HepG2 (cell line): ENCODE measurements around the gene C2orf76. TPM values are rescaled to one million over a fixed set of nuclear protein-coding genes. Genes with fewer than 3 reads are reported as not detected.

Experiments
- AKAP8 ChIP-seq: sonication (generic); formaldehyde crosslinking; IDR thresholded peaks from 2 replicates; pipeline ENCODE4 v1.5.1; 2020; ENCODE audit warnings: mild to moderate bottlenecking, missing genetic modification reagents
- ARID2 ChIP-seq: sonication (generic); formaldehyde crosslinking; IDR thresholded peaks from 2 replicates; pipeline ENCODE4 v1.8.1; 2022; ENCODE audit warnings: mild to moderate bottlenecking, missing genetic modification reagents, borderline replicate concordance
- BHLHE40 ChIP-seq: IDR thresholded peaks from 2 replicates; pipeline ENCODE4 v1.6.1; 2011; ENCODE audit warnings: low read length, improper control_type of control experiment
- ELF3 ChIP-seq: IDR thresholded peaks from 2 replicates; pipeline ENCODE4 v1.6.1; 2016; ENCODE audit warnings: missing genetic modification reagents, missing compliant biosample characterization
- ELF4 ChIP-seq: sonication (generic); formaldehyde crosslinking; IDR thresholded peaks from 2 replicates; pipeline ENCODE4 v1.5.0; 2020; ENCODE audit warnings: missing genetic modification reagents, mild to moderate bottlenecking, moderate library complexity, borderline replicate concordance
- JUNB ChIP-seq: sonication (generic); formaldehyde crosslinking; IDR thresholded peaks from 2 replicates; pipeline ENCODE4 v1.8.0; 2022; ENCODE audit warnings: missing genetic modification reagents, mild to moderate bottlenecking, borderline replicate concordance
- KMT2A ChIP-seq: sonication (generic); formaldehyde crosslinking; IDR thresholded peaks from 2 replicates; pipeline ENCODE4 v1.4.0; 2020; ENCODE audit warnings: missing genetic modification reagents
- MAFG ChIP-seq: sonication (generic); formaldehyde crosslinking; IDR thresholded peaks from 2 replicates; pipeline ENCODE4 v1.5.1; 2020; ENCODE audit warnings: mild to moderate bottlenecking, missing genetic modification reagents
- MIER2 ChIP-seq: IDR thresholded peaks from 2 replicates; pipeline ENCODE4 v1.6.1; 2016; ENCODE audit warnings: missing biosample characterization, missing genetic modification reagents
- NCOA2 ChIP-seq: sonication (generic); formaldehyde crosslinking; IDR thresholded peaks from 2 replicates; pipeline ENCODE4 v1.8.0; 2022; ENCODE audit warnings: inconsistent platforms
- ONECUT2 ChIP-seq: sonication (generic); formaldehyde crosslinking; IDR thresholded peaks from 2 replicates; pipeline ENCODE4 v1.4.0; 2020; ENCODE audit warnings: missing genetic modification reagents
- PHF8 ChIP-seq: sonication (generic); formaldehyde crosslinking; IDR thresholded peaks from 2 replicates; pipeline ENCODE4 v1.5.0; 2020; ENCODE audit warnings: missing genetic modification reagents
- RXRB ChIP-seq: IDR thresholded peaks from 2 replicates; pipeline ENCODE4 v1.6.1; 2016; ENCODE audit warnings: borderline replicate concordance, missing genetic modification reagents, missing compliant biosample characterization
- SP140L ChIP-seq: sonication (generic); formaldehyde crosslinking; IDR thresholded peaks from 2 replicates; pipeline ENCODE4 v1.4.0; 2020; ENCODE audit warnings: missing genetic modification reagents, borderline replicate concordance
- XRCC5 ChIP-seq: fragments of 200-400 bp; formaldehyde crosslinking; optimal IDR thresholded peaks from 2 replicates; pipeline ENCODE3; 2017; ENCODE audit warnings: mild to moderate bottlenecking, low read length
- ZMAT3 ChIP-seq: sonication (generic); formaldehyde crosslinking; conservative IDR thresholded peaks from 2 replicates; pipeline ENCODE4 v1.7.0; 2021; ENCODE audit warnings: missing genetic modification reagents
- ZNF101 ChIP-seq: sonication (generic); formaldehyde crosslinking; IDR thresholded peaks from 2 replicates; pipeline ENCODE4 v1.4.0; 2020; ENCODE audit warnings: mild to moderate bottlenecking, low read depth, missing genetic modification reagents, borderline replicate concordance
- ZNF136 ChIP-seq: sonication (generic); formaldehyde crosslinking; IDR thresholded peaks from 2 replicates; pipeline ENCODE4 v1.8.1; 2022; ENCODE audit warnings: low read depth, mild to moderate bottlenecking, moderate library complexity, missing genetic modification reagents
- ZNF230 ChIP-seq: sonication (generic); formaldehyde crosslinking; IDR thresholded peaks from 2 replicates; pipeline ENCODE4 v1.4.0; 2020; ENCODE audit warnings: mild to moderate bottlenecking, missing genetic modification reagents
- ZNF614 ChIP-seq: IDR thresholded peaks from 2 replicates; pipeline ENCODE4 v1.6.1; 2018; ENCODE audit warnings: missing biosample characterization, missing genetic modification reagents, inconsistent platforms, borderline replicate concordance
- ZNF839 ChIP-seq: sonication (generic); formaldehyde crosslinking; IDR thresholded peaks from 2 replicates; pipeline ENCODE4 v1.4.0; 2020; ENCODE audit warnings: missing genetic modification reagents, mild to moderate bottlenecking, borderline replicate concordance
- polyA plus RNA-seq, 8 experiments: library from polyadenylated mRNA; depleted of rRNA in 3 of 8; stranded (reverse) in 7 of 8; unstranded in 1 of 8; fragments of >200 nt; fragmentation: Illumina TruSeq in 4 of 8; extraction: Trizol in 4 of 8; gene quantifications; 2 replicates each; pipeline versions ENCODE4 v1.2.1 to v1.2.3, GENCODE V29; 2011 to 2016; ENCODE audit warnings: low read depth in 4 of 8, missing spikeins in 1 of 8, mixed read lengths in 1 of 8; ENCODE audit not compliant: insufficient read depth in 1 of 8
- total RNA-seq, 5 experiments: library from RNA; depleted of rRNA; stranded (reverse); fragments of >200 nt; fragmentation: Illumina TruSeq; extraction: Trizol; gene quantifications; 2 replicates each; pipeline ENCODE4 v1.2.3, GENCODE V29; 2016; ENCODE audit warnings: low read depth in 1 of 5
- TF ChIP-seq, protein P1 (sequence below): sonication (generic); formaldehyde crosslinking; IDR thresholded peaks from 2 replicates; pipeline ENCODE4 v1.4.0; 2020; ENCODE audit warnings: missing genetic modification reagents
- TF ChIP-seq, protein P2 (sequence below): sonication (generic); formaldehyde crosslinking; IDR thresholded peaks from 2 replicates; pipeline ENCODE4 v1.9.0; 2022; ENCODE audit warnings: missing genetic modification reagents, mild to moderate bottlenecking, borderline replicate concordance
- TF ChIP-seq, protein P3 (sequence below): sonication (generic); formaldehyde crosslinking; IDR thresholded peaks from 2 replicates; pipeline ENCODE4 v1.5.1; 2020; ENCODE audit warnings: missing genetic modification reagents, mild to moderate bottlenecking, borderline replicate concordance

C2orf76 gene
- total and polyA plus RNA-seq, 2 of the 13 experiments (the other 11 are each of a cell fraction or from before 2014, with no cell fraction given): 7.7 to 8.5 TPM

- TF ChIP-seq, protein P1, sequence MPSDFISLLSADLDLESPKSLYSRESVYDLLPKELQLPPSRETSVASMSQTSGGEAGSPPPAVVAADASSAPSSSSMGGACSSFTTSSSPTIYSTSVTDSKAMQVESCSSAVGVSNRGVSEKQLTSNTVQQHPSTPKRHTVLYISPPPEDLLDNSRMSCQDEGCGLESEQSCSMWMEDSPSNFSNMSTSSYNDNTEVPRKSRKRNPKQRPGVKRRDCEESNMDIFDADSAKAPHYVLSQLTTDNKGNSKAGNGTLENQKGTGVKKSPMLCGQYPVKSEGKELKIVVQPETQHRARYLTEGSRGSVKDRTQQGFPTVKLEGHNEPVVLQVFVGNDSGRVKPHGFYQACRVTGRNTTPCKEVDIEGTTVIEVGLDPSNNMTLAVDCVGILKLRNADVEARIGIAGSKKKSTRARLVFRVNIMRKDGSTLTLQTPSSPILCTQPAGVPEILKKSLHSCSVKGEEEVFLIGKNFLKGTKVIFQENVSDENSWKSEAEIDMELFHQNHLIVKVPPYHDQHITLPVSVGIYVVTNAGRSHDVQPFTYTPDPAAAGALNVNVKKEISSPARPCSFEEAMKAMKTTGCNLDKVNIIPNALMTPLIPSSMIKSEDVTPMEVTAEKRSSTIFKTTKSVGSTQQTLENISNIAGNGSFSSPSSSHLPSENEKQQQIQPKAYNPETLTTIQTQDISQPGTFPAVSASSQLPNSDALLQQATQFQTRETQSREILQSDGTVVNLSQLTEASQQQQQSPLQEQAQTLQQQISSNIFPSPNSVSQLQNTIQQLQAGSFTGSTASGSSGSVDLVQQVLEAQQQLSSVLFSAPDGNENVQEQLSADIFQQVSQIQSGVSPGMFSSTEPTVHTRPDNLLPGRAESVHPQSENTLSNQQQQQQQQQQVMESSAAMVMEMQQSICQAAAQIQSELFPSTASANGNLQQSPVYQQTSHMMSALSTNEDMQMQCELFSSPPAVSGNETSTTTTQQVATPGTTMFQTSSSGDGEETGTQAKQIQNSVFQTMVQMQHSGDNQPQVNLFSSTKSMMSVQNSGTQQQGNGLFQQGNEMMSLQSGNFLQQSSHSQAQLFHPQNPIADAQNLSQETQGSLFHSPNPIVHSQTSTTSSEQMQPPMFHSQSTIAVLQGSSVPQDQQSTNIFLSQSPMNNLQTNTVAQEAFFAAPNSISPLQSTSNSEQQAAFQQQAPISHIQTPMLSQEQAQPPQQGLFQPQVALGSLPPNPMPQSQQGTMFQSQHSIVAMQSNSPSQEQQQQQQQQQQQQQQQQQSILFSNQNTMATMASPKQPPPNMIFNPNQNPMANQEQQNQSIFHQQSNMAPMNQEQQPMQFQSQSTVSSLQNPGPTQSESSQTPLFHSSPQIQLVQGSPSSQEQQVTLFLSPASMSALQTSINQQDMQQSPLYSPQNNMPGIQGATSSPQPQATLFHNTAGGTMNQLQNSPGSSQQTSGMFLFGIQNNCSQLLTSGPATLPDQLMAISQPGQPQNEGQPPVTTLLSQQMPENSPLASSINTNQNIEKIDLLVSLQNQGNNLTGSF (CRISPR knock-in tag): no peak
- TF ChIP-seq NCOA2 (CRISPR knock-in tag) (no peak), ARID2 (no peak), RXRB (CRISPR knock-in tag) (peak; percentile 33; the same call in 1 of the 2 replicates), KMT2A (no peak), ZNF614 (CRISPR knock-in tag) (peak; percentile 58; the same call in 1 of the 2 replicates), MIER2 (peak; percentile 73), ZNF839 (CRISPR knock-in tag) (no peak), ELF4 (no peak), XRCC5 (peak; percentile 94), ZNF230 (peak; percentile 34; the same call in 1 of the 2 replicates), MAFG (CRISPR knock-in tag) (no peak), JUNB (no peak), ELF3 (CRISPR knock-in tag) (no peak), BHLHE40 (no peak), ZNF136 (CRISPR knock-in tag) (no peak), SP140L (CRISPR knock-in tag) (0 out of 2 replicates have a peak, but pooled peaks have one; percentile 33), ZNF101 (CRISPR knock-in tag) (no peak), ONECUT2 (CRISPR knock-in tag) (no peak), ZMAT3 (CRISPR knock-in tag) (0 out of 2 replicates have a peak, but pooled peaks have one; percentile 54), PHF8 (CRISPR knock-in tag) (0 out of 2 replicates have a peak, but pooled peaks have one; percentile 17), AKAP8 (CRISPR knock-in tag) (no peak)
- TF ChIP-seq, protein P2, sequence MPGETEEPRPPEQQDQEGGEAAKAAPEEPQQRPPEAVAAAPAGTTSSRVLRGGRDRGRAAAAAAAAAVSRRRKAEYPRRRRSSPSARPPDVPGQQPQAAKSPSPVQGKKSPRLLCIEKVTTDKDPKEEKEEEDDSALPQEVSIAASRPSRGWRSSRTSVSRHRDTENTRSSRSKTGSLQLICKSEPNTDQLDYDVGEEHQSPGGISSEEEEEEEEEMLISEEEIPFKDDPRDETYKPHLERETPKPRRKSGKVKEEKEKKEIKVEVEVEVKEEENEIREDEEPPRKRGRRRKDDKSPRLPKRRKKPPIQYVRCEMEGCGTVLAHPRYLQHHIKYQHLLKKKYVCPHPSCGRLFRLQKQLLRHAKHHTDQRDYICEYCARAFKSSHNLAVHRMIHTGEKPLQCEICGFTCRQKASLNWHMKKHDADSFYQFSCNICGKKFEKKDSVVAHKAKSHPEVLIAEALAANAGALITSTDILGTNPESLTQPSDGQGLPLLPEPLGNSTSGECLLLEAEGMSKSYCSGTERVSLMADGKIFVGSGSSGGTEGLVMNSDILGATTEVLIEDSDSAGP (CRISPR knock-in tag): no peak; the same call in 1 of the 2 replicates
- TF ChIP-seq, protein P3, sequence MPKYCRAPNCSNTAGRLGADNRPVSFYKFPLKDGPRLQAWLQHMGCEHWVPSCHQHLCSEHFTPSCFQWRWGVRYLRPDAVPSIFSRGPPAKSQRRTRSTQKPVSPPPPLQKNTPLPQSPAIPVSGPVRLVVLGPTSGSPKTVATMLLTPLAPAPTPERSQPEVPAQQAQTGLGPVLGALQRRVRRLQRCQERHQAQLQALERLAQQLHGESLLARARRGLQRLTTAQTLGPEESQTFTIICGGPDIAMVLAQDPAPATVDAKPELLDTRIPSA (CRISPR knock-in tag): no peak
Observed at GRCh38 chr2:119290859-119291587, 75.6 kb downstream of the C2orf76 start (continued).
